B cell (primary cell): ENCODE measurements around the gene MRPS15.

Source experiments
- CTCF ChIP-seq: fragments of 200-600 bp; IDR thresholded peaks from one replicate; pipeline ENCODE4 v1.8.0; 2022; ENCODE audit warnings: antibody characterized with exemption, mild to moderate bottlenecking
- EZH2 ChIP-seq: IDR thresholded peaks from 2 replicates; pipeline ENCODE4 v1.6.1; 2012; ENCODE audit warnings: borderline replicate concordance, low read depth, mild to moderate bottlenecking, moderate library complexity, low read length; ENCODE audit not compliant: insufficient read depth, poor library complexity, severe bottlenecking

GRCh38 chr1:36443297-36443696, 20.9 kb downstream of the MRPS15 start:
- no peak for TF ChIP-seq CTCF
- TF ChIP-seq EZH2, result no peak
